Measurements from ENCODE around the gene PACS2.
"Not testable (repeated sequence)": the region's sequence is repeated elsewhere in the genome, so short reads cannot be mapped to it uniquely, and the experiment has no call there.

The PACS2 gene

DNA sequence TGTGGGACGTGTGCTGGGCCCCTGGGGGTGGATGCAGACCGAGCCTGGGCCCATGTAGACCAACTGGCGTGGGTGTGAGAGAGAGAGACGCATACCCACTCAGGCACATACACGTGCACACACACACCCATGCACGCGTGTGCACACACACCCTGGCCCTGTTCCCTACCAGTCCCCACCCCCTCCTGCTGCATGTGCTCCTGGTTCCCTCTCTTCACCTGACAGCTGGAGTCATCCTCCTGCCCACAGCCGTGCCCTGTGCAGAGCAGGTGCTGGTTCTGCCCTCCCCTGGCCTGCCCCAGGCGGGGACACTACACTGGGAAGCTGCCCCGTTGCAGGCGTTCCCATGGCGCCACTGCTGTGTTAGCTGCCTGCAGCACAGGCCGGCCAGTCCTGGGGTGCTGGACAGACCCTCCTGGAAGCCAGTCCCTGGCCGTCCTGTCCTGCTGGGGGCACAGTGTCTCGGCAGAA is 18.5 kb downstream of the PACS2 start:
- no peak for DNase-seq (ENCODE audit: low spot score)

DNA sequence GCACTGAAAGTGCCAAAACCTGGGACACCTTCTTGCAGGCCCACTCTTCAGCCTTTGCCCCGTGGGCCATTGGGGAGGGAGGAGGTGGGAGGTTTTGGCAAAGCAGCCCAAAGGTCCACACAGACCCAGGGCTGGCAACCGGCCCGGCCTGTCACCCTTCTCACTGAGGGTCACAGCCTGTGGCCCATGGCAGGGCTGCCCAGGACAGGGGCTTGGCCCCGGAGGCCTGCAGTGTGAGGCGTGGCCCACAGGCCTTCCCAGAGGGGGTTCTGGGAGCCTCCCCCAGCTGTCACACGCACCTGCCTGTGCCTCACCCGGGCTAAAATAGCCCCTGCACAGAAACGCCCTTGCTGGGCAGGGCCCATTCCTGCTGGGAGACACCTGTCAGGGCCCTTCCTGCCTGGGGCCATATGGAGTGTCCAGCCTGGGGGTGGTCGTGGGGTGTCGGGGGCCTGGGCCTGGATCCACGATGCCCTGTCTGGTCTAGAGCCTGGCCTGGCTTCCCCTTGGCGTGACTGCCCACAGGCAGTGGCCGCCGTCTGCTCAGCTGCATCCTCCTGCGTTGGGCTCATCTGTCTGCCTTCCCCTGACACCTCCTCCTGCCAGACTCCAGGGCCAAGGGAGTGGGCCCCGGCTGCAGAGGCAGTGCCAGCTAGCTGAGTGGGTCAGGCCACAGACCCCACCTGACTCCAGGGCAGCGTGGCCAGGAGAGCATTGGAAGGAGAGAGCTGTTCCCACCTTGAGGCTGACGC is 19.2 kb downstream of the PACS2 start:
- no peak for DNase-seq (ENCODE audit: low spot score)

DNA sequence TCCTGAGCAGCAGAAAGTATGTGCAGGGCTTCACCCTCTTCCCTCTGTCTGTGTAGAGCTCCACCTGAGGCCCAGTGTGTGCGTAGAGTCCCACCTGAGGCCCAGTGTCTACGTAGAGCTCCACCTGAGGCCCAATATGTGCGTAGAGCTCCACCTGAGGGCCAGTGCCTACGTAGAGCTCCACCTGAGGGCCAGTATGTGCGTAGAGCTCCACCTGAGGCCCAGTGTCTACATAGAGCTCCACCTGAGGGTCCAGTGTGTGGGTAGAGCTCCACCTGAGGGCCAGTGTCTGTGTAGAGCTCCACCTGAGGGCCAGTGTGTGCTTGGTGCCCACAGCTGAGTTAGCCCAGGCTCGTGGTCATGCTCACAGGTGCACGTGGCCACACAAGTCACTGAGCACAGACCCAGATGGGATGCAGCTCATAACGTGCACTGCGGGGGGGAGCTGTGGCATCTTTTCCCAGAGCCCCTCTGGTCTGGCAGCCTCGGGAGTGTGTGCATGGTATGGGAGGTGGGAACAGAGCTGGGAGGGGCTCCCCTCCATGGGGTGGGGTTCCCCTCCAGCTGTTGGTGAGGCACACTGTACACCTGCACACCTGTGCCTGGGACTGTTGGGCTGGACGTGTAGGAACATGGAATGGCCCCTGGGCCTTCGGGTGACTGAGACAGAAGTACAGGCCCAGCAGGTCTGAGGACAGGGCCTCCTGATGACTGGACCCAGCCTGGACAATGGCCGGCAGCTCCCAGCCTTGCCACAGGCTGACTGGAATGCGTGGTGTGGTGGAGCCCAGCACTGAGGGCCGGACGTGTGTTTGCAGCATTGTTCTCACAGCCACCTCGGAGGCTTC is 20.1 kb downstream of the PACS2 start:
- no peak for DNase-seq (ENCODE audit: low spot score)

DNA sequence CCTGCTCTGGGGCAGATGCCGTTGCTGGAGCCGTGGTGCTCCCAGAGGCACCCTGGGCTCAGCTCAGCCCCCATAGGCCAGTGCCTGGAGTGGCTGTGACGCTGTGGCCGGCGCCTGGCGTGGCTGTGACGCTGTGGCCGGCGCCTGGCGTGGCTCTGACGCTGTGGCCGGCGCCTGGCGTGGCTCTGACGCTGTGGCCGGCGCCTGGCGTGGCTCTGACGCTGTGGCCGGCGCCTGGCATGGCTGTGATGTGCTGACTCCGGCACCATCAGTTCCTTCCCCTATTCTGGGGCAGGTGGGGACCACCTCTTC is 20.6 kb downstream of the PACS2 start:
- DNase-seq (ENCODE audit: low spot score): not testable (repeated sequence)

DNA sequence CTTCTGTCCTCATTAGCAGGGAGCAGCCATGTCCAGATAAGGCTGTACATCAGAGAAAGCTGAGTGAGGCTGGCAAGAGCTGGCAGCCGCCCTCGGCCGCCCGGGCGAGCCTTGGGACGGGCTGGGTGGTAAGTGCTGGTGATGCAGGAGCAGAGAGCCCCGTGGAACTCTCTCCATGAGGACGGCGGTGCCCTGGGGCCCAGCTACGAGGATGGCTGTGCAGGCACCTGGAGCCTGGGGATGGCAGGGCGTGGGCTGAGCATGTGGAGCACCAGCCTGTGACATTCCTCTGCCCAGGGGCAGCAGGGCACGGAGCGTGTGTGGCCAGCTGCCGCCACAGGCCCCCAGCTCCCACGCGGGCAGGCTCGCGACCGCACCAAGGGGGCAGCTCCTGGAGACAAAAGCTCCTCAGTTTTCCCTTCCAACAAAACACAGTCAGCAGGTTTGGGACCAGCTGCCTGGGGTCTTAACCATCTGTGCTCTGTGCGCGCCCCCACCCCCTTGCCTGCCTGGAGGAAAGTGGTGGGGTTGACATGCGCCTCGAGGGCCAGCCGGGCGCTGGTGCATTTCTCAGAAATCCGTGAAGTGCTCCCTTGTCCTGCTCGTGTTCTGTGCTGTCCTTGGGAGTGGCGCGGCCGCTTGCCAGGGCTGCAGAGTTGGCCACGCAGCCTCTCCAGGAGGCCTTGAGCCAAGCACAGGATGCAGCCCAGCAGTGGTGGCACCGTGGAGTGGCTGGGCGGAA is 21.4 kb downstream of the PACS2 start:
- DNase-seq (ENCODE audit: low spot score): no peak

DNA sequence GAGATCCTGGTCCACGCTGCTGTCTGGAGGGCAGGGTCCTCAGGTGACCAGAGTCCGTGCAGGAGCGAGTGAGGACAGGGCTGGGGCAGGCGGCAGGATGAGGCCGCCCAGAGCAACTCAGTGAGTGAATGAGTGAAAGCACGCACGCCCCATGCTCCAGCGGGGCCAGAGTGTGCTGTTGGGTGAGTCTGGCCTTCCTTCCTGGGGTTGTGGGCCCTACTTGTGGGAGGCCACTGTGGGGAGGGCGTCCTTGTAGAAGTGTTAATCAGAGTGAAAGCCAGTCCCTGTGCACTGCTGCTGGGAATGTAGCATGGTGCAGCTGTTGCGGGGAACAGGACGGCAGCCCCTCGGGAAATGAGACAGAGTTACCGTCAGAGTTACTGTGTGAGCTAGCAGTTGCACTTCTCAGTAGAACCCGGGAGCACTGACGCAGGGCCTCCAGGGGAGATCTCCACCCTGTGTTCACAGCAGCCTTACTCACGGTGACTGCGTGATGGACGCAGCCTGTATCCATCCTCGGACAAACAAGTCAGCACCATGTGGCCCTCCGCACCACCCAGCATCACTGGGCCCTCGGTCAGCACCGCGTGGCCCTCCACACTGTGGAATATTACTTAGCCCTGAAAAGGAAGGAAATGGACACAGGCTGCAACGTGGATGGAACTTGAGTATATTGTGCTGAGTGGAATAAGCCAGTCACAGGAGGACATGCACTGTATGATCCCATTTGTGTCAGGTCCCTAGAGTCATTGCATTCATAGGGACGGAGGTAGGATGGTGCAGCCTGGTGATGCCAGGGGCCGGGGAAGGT is 22.1 kb downstream of the PACS2 start:
- no peak for DNase-seq (ENCODE audit: low spot score)

DNA sequence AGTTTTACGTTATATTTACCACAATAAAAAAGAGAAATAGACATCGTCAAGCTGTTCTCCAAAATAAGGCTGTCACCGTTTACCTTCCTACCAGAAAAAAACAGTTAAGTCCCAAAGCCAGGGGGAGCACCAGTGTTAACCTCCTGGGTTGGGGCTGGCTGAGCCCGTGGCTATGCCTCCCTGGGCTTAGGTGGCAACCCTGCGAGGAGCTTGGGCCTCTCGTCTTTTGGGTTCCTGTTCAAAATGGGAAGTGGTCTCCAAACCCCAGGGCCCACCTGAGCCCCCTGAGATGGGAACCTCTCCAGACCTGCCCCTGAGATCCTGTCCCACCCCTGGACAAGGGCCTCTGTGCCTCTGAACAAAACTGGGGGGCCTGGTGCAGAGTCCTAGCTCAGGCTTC is 22.9 kb downstream of the PACS2 start:
- DNase-seq (ENCODE audit: low spot score): no peak

DNA sequence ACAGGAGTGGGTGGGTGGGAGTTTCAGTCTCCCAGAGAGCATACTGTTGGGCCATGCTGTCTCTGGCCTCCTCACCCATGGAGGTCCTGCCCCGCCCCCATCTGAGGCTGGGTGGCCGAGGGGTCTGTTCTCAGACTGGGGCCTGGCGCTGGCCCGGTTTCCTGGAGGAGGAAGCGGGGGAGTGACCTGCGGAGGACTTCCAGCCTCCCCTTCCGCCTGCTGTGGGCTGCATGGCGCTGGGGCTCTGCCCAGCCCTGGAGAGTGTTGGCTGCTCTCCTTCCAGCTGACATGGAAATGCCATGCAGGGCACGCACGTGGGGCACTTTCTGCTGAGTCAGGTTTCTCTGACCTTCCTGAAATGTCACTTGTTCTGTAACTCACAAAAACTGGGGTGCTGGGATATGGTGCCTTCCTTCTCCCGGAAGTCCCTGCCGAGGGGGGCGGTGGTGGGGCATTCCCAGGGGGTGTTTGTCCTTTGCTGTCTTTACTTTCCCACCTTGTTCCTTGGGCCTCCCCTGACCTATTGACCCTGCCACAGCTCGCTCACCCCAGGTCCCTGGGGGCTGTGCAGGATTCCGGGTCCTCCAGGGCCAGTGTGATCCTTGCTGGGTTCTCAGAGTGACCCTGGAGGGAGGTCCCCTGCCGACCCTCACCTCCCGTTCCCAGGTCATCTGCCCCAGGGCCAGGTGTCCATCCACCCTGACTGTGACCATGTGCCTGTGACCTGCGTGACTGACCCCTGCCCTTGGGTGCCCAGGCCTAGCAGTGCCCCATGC is 23.6 kb downstream of the PACS2 start:
- no peak for DNase-seq (ENCODE audit: low spot score)

DNA sequence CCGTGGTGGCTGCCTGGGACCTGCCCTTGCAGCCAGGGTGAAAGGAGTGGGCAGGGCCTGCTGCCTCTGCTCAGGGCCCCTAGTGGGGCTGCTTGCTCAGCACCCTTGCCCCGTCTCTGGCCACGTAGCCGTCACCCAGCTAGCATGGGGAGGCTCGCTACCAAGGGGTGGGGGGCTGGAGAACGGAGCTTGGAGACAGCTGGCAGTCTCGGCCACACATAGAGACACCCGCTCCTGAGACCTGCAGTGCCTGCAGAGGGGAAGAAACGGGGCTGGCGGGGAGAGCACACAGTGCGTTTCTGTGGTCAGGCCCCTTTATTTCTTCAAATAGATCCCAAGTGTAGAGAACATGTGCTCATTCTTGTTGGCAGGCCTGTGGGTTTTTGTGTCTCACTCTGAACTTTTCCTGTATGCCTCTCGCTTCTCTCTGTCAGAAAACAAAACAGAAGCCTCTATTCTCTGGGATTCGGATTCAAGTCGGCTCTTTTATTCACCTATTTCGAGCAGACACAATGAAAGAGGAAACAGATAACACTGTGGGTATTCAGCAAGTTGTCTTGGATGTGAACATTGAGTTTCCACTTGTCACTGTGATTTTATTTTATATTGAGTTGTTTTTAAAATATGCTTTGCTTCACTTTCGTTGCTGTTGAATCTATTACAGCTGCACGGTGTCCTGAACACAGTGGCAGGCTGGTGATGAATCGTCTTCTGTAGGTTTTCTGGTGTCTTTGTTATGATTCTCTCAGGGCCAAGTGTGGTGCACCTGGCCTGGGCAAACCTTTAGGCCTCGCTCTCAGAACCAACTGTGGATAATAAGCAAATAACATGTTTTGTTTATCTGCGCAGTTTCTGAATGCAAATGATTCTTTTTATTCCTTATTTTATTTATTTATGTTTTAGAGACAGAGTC is 26.5 kb downstream of the PACS2 start:
- no peak for DNase-seq (ENCODE audit: low spot score)

DNA sequence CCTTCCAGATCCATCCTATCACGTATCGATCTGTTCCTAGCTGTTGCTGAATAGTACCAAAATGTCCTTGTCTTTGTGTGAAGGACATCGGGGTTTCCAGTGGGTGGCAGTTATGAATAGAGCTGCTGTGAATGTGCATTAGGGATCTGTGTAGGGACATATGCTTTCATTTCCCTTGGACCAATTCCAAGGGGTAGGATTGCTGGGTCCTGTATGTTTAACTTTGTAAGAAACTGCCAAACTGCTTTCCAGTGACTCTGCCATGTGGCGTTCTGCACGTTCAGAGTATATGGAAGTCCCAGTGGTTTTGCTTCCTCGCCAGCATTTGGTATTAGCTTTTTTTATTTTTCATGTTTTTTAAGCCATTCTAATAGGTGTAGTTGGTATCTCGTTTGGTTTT is 28.6 kb downstream of the PACS2 start:
- no peak for DNase-seq (ENCODE audit: low spot score)

DNA sequence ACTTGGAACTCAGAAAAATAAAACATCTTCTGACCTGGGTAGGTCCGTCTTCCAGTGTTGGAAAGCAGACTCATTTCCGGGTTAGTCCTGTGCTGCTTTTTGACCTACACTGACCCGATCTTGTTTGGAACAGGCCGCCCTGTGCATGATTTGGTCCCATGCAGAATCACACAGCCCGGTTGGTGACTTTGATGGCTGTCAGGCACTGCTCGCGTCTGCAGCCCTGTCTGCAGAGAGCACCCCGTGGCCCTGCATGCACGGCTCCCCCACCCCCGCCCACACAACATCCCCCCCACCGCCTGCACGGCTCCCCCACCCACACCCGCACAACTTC is 31.6 kb downstream of the PACS2 start:
- DNase-seq (ENCODE audit: low spot score): no peak

DNA sequence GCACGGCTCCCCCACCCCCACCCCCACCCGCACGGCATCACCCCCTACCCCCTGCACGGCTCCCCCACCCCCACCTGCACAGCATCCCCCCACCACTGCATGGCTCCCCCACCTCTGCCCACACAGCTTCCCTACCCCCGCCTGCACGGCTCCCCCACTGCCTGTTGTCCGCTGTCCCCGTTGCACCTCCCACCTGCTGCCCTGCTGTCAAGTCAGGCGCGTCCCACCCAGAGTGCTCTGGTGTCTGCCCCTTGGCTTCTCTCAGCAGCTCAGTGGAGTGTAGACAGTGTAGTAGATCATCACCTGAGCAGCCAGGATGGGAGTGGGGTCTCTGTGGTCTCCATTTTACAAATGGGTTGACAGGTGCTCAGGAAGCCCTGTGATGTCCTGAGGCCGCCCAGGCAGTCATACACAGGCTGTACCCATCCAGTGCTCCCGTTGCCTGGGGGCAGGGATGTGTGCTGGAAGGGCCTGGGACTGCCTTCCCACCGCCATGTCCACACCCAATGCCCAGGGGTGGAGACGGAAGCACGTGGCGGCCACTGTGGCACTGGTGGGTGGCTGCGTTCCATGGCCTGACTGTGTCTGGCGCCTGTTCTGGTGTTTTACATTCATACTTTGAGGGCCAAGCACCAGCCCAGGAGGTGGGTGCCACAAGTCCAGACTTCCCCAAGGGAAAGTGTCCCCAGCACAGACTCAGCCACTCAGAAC is 32.5 kb downstream of the PACS2 start:
- no peak for DNase-seq (ENCODE audit: low spot score)

DNA sequence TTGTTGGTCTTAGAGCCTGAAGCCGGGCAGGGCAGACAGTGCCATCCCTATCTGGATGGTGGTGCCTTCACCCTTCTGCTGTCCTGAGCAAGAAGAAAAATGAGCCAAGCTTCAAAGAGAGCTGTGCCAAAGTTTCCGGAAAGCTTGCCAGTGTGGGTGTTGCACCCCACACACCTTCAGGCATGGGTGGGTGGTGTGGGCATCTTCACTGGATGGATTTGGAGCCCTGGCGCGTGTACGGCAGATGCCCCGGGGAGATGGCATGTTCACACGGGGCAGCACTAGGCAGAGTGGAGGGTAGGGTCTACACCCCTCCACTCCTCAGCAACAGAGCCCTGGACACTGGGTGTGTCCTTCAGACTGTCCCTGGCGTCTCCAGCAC is 33.0 kb downstream of the PACS2 start:
- DNase-seq (ENCODE audit: low spot score): no peak

DNA sequence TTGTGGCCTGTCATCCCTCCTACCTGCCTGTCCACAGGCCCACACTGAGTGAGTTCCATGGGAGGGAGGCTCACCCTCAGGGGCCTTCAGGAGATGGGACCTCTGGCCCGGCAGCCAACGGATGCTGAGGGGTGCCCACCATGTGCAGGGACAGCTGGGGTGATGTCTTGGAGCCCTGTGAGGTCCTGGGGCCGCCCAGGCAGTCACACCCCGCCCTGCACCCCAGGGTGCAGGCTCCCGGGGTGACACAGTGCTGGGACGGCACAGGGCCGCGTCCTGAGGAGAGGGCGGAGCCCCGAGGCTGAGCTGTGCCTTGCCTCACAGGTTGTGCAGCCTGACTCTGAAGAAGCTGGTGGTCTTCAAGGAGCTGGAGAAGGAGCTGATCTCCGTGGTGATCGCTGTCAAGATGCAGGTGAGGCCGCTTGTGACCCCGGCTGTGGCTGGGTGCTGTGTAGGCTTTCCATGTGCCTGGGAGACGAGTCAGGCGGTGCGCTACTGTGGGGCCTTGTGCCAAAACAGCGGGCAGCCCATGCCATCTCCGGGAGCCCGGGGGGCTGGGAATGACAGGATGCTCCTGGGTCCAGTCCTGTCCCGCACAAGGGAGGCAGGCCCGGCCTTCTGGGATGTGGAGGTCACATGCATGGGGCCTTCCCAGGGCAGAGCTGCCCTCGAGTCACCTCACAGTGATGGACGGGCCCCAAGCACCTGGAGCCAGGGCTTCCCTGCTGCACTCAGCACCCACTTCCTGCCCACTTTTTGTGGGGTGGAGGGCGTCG is 33.8 kb downstream of the PACS2 start:
- DNase-seq (ENCODE audit: low spot score): no peak

DNA sequence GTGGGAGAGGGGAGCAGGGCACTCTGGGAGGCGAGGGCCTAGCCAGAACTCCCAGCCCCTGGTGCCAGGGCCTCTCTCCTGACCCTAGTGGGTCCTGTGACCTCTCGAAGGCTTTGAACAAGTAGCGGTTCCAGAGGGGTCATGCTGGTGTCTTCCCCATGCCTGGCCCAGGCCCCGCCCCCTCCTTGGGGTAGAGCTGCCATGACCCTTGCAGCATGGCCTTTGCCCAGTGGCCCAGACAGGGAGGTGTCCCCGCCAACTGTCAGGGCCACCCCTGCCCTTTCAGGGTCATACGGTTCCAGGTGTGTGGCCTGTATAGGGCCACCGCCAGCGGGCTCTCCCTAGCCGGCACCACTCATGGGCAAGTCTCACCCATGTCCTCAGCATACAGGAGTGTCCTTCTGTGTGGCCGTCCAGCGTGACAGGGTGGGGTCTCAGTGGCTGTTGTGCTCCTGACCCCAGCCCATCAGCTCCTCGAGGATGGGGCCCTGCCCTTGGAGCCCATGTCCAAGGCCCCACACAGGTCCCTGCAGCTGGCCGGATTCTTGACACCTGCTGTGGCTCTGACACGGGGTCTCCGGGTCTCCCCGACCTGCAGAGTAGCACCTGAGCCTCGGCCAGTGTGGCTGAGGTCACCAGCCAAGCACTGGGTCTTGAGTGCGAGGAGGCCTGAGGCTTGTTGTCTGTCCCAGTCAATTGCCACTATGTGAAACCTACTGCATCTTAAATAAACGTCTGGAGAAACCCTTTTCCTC is 34.6 kb downstream of the PACS2 start:
- DNase-seq (ENCODE audit: low spot score): no peak

DNA sequence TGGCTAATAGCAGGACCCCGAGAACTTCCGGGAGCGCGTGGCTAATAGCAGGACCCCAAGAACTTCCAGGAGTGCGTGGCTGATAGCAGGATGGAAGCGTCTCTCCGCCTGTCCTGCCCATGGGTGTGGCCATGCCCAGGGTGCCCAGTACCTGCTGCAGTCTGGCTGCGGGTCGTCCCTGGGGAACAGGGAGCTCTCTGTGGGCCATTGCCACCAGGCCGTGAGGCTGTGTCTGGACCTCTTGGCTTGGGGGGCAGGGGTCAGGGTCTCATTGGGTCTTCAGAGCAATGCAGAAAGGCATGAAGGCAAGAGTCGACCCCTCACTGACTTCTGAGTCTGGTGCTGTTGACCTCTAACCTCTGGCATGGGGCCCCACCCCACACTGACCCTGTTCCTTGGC is 35.4 kb downstream of the PACS2 start:
- no peak for DNase-seq (ENCODE audit: low spot score)

DNA sequence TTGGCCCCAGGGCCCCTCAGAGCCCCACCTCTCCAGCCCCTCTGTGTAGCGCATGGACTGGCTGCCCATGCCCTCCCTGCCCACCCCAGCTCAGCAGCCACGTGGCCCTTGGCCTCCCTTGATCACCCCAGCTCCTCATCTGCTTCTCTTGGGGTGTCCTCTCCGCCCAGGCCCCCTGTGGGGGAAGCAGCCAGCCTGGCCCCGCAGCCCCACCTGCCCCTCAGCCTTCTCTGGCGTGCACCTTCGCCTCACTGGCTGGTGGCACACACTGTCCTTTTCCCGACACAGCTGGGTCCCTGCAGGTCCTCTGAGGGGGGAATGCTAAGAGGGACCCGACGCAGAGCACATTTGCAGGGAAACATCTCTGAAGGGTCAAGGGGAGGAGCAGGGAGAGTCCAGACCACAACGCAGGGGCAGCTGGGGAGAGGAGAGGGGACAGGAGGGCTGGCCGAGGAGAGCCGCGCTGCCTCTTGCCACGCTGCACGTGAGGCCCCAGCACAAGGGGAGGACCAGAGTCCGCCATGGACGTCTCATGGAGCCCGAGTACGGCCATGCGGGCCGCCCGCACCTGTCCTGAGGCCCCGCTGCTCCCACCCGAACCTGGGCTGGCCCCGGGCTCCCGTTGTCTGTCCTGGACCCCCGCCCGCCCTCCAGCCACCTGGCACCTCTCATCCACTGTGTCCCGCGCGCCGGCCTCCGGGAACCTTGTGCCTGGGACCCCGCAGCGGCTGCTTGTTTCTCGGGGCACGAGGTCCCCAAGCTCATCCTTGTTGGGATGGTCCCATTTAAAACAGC is 36.1 kb downstream of the PACS2 start:
- DNase-seq (ENCODE audit: low spot score): no peak

All from HuH-7 (cell line).